Endothelial cell of umbilical vein (primary cell): Measurements from ENCODE around the gene CEP85L.

Source experiments
- EZH2 ChIP-seq: IDR thresholded peaks from 2 replicates; pipeline ENCODE4 v1.6.1; 2012; ENCODE audit warnings: borderline replicate concordance, low read depth, mild to moderate bottlenecking, moderate library complexity, low read length, inconsistent platforms; ENCODE audit not compliant: severe bottlenecking
- FOS ChIP-seq: IDR thresholded peaks from 2 replicates; pipeline ENCODE4 v1.6.1; 2011; ENCODE audit warnings: mild to moderate bottlenecking, low read length, moderate library complexity, borderline replicate concordance; ENCODE audit not compliant: insufficient read depth
- GATA2 ChIP-seq: IDR thresholded peaks from 2 replicates; pipeline ENCODE4 v1.7.0; 2011; ENCODE audit warnings: low read depth, mild to moderate bottlenecking, moderate library complexity, mixed read lengths, low read length; ENCODE audit not compliant: insufficient read length, insufficient read depth
- JUN ChIP-seq: IDR thresholded peaks from 2 replicates; pipeline ENCODE4 v1.6.1; 2011; ENCODE audit warnings: borderline replicate concordance, low read depth; ENCODE audit not compliant: insufficient read length, insufficient read depth
- MAX ChIP-seq: IDR thresholded peaks from 2 replicates; pipeline ENCODE4 v1.6.1; 2011; ENCODE audit not compliant: insufficient read depth, insufficient read length
- MYC ChIP-seq: IDR thresholded peaks from one replicate; pipeline ENCODE4 v1.6.1; 2011; ENCODE audit warnings: mild to moderate bottlenecking, low read depth, low read length
- POLR2A ChIP-seq: IDR thresholded peaks from 2 replicates; pipeline ENCODE4 v1.6.1; 2012; ENCODE audit warnings: low read depth, mild to moderate bottlenecking, control low read depth, low read length
- POLR2AphosphoS5 ChIP-seq: IDR thresholded peaks from 2 replicates; pipeline ENCODE4 v1.6.1; 2012; ENCODE audit warnings: low read depth, mild to moderate bottlenecking, control low read depth, low read length, moderate library complexity; ENCODE audit not compliant: insufficient read depth
- TF ChIP-seq, protein P1 (sequence below), 2 donors: IDR thresholded peaks; 1 replicate in 1 of 2; 2 replicates in 1 of 2; pipeline ENCODE4 v1.5.1; 2011; ENCODE audit warnings: low read length in 2 of 2, mild to moderate bottlenecking in 2 of 2, moderate library complexity in 2 of 2, control low read depth in 1 of 2, inconsistent platforms in 1 of 2, low read depth in 1 of 2; ENCODE audit not compliant: insufficient read depth in 1 of 2; ENCODE audit errors: extremely low read depth in 1 of 2

DNA sequence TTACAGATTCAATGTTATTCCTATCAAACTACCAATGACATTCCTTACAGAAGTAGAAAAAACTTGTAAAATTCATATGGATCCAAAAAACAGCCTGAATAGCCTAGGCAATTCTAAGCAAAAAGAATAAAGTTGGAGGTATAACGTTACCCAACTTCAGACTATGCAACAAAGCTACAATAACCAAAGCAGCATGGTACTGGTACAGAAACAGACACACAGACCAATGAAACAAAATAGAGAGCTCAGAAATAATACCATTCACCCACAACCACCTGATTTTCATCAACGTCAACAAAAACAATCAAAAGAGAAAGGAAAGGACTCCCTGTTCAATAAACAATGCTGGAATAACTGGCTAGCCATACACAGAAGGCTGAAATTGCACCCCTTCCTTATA, 120.4 kb downstream of the CEP85L start:
- TF ChIP-seq POLR2A (no peak), MAX (no peak), EZH2 (no peak), MYC (no peak), JUN (no peak), FOS (no peak), POLR2AphosphoS5 (no peak), GATA2 (no peak)
- TF ChIP-seq, protein P1, sequence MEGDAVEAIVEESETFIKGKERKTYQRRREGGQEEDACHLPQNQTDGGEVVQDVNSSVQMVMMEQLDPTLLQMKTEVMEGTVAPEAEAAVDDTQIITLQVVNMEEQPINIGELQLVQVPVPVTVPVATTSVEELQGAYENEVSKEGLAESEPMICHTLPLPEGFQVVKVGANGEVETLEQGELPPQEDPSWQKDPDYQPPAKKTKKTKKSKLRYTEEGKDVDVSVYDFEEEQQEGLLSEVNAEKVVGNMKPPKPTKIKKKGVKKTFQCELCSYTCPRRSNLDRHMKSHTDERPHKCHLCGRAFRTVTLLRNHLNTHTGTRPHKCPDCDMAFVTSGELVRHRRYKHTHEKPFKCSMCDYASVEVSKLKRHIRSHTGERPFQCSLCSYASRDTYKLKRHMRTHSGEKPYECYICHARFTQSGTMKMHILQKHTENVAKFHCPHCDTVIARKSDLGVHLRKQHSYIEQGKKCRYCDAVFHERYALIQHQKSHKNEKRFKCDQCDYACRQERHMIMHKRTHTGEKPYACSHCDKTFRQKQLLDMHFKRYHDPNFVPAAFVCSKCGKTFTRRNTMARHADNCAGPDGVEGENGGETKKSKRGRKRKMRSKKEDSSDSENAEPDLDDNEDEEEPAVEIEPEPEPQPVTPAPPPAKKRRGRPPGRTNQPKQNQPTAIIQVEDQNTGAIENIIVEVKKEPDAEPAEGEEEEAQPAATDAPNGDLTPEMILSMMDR (IDR thresholded peaks at IDR 0.05; ENCODE audit: extremely low read depth in 1 of 2, insufficient read depth in 1 of 2, low read depth in 1 of 2, low read length in 2 of 2) = no peak
